Lower leg skin (tissue), 4 donors: ENCODE results near the gene LRRC43. TPM values are rescaled to one million over a fixed set of nuclear protein-coding genes. Genes with fewer than 3 reads are reported as not detected.

Experiments
- DNase-seq, 2 donors: peaks; one replicate each; pipeline ENCODE4 v3.0.0-alpha.2; 2019; ENCODE audit warnings: low spot score in 2 of 2
- H3K4me3 ChIP-seq: fragments of 200-600 bp; sonication (generic); 2 replicates; pipeline ENCODE4 v1.5.1; 2017; ENCODE audit warnings: mild to moderate bottlenecking, low read depth; ENCODE audit not compliant: poor library complexity, severe bottlenecking
- CTCF ChIP-seq, 3 donors: fragments of 450-650 bp; IDR thresholded peaks; one replicate each; pipeline ENCODE4 v1.5.1; 2016; ENCODE audit warnings: antibody characterized with exemption in 3 of 3, mild to moderate bottlenecking in 3 of 3, moderate library complexity in 2 of 3
- POLR2A ChIP-seq, 2 donors: fragments of 450-650 bp; IDR thresholded peaks; one replicate each; pipeline ENCODE4 v1.6.1; 2016 to 2017; ENCODE audit warnings: antibody characterized with exemption in 2 of 2, mild to moderate bottlenecking in 1 of 2, moderate library complexity in 1 of 2
- WGBS, 2 donors: methylation state at CpG; one replicate each; pipeline ENCODE4 v1.1.5; 2018; 5-methylcytosine and 5-hydroxymethylcytosine counted together
- intact Hi-C: fragments of 100-400 bp; cut with DNase I; formaldehyde crosslinking; loops from one replicate; pipeline ENCODE4 v1.15.0; 2023; ENCODE audit warnings: low total_unique reads
- total RNA-seq, 4 donors: library from RNA; depleted of rRNA; stranded (reverse); fragments of >200 nt; gene quantifications; one replicate each; pipeline ENCODE4 v1.1.0, GENCODE V29; 2016

Gene LRRC43
- total RNA-seq, 4 donors from 2014 or later: 1.2 to 2.3 TPM; not detected in 2

DNA sequence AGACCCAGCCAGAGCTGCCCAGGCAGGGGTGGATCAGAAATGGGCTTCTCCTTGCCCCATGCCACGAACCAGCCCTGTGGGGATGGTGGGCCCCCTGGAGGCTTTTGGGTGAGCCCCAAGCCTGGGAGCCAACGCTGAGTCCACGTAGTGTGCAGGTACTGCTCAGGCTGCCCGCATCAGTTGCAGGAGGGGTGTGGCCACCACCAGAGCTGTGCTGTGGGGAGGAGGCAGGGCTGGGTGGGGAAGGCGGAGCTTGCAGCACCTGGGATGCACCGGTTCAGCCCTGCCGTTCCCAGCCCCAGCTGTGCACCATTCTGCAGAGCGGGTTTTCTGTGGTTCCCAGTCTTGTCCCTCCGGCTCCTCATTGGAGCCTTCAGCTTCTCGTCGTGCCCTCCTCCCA lies 45.2 kb upstream of the LRRC43 start:
- TF ChIP-seq POLR2A (IDR thresholded peaks at IDR 0.05) (no peak), CTCF (IDR thresholded peaks at IDR 0.05) (no peak)
- peak in 1 of 2 donors; percentile 33 for DNase-seq
- 35 to 67% methylated on average over 3 to 10 of the region's 11 CpGs for WGBS, 2 donors
- no peak overlapping the region for H3K4me3 ChIP-seq
- intact Hi-C loops: no loop called here

DNA sequence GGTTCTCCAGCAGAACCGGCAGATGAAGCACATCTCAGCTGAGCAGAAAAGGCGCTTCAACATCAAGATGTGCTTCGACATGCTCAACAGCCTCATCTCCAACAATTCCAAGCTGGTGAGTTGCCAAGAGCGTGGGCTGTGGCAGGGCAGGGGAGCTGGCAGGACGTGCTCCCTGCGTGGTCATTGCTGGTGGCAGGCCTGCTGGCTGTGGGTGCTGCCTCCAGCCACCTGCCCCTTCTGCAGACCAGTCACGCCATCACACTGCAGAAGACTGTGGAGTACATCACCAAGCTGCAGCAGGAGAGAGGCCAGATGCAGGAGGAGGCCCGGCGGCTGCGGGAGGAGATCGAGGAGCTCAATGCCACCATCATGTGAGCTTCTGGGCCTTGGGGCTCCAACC lies 44.7 kb upstream of the LRRC43 start:
- no peak for TF ChIP-seq POLR2A (IDR thresholded peaks at IDR 0.05)
- TF ChIP-seq CTCF (IDR thresholded peaks at IDR 0.05): no peak
- DNase-seq: no peak
- H3K4me3 ChIP-seq: no peak overlapping the region
- intact Hi-C loops: no loop called here
- WGBS, 2 donors: 74 to 77% methylated on average over 4 to 11 of the region's 11 CpGs

DNA sequence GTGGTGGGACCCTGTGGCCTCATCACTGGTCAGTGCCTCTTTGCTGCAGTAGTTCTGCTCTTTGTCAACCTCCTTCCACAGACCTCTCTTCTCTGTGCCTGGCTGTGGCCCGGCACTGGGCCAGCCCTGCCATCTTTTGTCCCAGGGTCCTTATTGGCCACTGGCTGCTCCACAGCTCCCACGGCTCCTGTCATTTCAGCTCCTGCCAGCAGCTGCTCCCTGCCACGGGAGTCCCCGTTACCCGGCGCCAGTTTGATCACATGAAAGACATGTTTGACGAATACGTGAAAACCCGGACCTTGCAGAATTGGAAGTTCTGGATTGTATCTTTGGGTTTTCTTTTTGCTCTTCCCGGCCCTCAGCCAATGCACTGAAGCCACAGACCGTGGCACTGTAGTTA lies 44.3 kb upstream of the LRRC43 start:
- no peak overlapping the region for H3K4me3 ChIP-seq
- TF ChIP-seq CTCF (IDR thresholded peaks at IDR 0.05) (no peak), POLR2A (IDR thresholded peaks at IDR 0.05) (no peak)
- DNase-seq: no peak
- 88 to 91% methylated on average over 11 of the region's 11 CpGs for WGBS, 2 donors
- intact Hi-C loops: no loop called here

DNA sequence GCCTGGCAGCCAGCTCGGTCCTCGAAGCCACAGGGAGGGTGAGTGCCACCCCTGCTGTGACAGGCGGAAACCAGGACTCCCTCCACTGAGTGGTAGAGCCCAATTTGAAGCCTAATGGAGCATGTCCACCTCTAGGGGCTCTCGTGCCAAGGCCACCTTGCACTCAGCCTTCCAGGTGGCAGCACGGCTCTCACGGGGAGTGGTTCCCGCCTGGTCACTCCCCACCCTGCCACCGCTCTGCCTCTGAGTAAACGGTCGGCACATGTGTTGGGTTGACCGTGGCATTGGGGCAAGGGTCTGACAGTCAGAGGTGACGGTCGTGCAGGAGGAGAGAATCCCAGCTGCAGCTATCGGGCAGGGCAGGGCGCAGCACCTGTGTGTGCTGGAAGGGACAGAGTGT lies 43.7 kb upstream of the LRRC43 start:
- intact Hi-C loops: no loop called here
- no peak for DNase-seq
- no peak overlapping the region for H3K4me3 ChIP-seq
- 91 to 95% methylated on average over 15 of the region's 15 CpGs for WGBS, 2 donors
- no peak for TF ChIP-seq CTCF (IDR thresholded peaks at IDR 0.05)
- no peak for TF ChIP-seq POLR2A (IDR thresholded peaks at IDR 0.05)

GRCh38 chr12:122139941-122140340 lies 43.0 kb upstream of the LRRC43 start:
- H3K4me3 ChIP-seq: no peak overlapping the region
- DNase-seq: no peak
- TF ChIP-seq POLR2A (IDR thresholded peaks at IDR 0.05): no peak
- no peak for TF ChIP-seq CTCF (IDR thresholded peaks at IDR 0.05)
- intact Hi-C loops: no loop called here
- WGBS, 2 donors: 85 to 88% methylated on average over 8 of the region's 8 CpGs

- 91 to 95% methylated on average over 17 to 19 of the region's 19 CpGs for WGBS, 2 donors
- TF ChIP-seq POLR2A (IDR thresholded peaks at IDR 0.05) (no peak), CTCF (IDR thresholded peaks at IDR 0.05) (no peak)
- intact Hi-C loops: no loop called here
- H3K4me3 ChIP-seq: no peak overlapping the region
- DNase-seq: no peak
Measured at GRCh38 chr12:122140467-122141257, 42.3 kb upstream of the LRRC43 start.
